HG02884 (cell line): Measurements from ENCODE around the gene IL20.

ENCODE experiments used
- ATAC-seq: cut with Tn5 transposase; IDR thresholded peaks from one replicate; pipeline ENCODE4 v1.9.1; 2021; ENCODE audit warnings: mild to moderate bottlenecking, moderate library complexity; ENCODE audit not compliant: unreplicated experiment

Gene IL20

DNA sequence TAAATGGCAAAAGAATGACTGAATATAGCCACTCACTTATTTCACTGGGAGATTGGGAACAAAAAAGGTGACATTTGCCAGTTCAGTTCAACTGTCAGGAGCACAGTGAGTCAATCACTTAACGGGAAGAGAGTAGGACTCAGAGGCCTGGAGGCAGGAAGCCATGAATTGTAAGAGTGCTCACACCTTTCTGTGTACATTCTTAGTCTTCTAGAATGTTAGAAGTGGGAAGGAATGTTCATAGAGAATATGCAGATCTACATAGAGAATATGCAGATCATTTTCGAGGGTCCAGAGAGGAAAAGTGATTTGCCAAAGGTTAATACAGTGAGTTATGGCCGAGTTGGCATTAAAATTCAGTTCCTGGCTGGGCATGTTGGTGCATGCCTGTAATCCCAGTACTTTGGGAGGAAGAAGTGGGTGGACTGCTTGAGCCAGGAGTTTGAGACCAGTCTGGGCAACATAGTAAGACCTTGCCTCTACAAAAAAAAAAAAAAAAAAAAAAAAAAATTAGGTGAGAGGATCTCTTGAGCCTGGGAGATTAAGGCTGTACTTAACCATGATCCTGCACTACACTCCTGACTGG is 8.3 kb downstream of the IL20 start:
- ATAC-seq = no peak

DNA sequence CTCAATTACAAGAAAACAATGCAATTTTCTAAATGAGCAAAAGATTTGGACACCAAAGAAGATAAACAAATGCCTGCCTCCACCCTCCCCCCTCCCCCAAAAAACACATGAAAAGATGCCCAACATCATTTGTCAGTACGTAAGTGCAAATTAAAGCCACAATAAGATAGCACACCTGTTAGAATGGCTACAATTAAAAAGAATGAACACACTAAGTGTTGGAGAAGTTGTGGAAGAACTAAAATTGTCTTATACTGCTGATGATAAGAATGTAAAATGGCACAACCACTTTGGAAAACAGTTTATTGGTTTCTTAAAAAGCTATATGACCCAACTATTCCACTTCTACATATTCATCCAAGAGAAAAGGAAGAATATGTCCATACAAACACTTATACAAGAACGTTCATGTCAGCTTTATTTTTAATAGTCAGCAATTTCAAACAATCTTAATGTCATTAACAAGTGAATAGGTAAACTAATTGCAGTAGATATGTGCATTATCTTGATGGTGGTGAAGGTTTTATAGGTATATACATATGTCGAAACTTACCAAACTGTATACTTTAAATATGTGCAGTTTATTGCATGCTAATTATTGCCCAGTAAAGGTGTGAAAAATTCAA is 10.4 kb downstream of the IL20 start:
- ATAC-seq = no peak

DNA sequence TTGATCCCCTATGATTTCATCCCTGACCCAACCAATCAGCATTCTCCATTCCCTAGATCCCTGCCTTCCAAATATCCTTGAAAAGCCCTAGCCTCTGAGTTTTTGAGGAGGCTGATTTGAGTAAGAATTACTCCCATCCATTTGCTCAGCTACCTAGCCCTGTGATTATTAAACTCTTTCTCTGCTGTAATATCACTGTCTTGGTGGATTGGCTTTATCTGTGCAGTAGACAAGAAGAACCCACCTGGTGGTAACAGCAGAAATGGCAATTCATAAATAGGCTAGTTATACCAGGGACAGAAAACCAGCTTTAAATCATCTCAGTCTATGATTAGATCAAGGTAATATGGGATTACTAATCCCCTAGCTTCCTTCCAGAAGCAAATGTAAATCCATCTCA is 13.0 kb downstream of the IL20 start:
- no peak for ATAC-seq

DNA sequence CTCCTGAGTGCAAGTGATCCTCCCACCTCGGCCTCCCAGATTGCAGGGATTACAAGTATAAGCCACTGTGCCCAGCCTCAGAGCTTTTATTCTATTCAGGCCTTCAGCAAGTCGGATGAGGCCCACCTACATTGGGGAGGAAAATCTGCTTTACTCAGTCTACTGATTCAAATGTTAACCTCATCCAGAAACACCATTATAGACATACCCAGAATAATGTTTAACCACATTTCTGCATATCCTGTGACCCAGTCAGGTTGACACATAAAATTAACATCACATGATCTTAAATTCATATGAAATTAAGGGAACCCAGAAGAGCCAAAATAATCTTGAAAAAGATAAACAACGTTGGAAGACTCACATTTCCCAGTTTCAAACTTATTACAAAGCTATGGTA is 14.9 kb downstream of the IL20 start:
- ATAC-seq = no peak

DNA sequence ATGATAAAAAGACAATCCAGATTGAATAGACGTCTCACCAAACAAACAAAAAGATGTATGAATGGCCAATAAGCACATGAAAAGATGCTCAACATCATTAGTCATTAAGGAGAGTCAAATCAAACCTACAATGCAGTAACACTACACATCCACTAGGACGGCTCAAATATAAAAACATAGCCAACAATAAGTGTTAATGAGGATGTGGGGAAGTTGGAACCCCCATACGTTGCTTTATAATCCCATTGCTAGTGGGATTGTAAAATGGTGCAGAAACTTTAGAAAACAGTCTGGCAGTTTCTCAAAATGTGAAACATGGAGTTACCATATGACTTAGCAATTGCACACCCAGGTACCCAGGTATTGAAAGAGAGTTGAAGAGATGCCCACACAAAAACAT is 17.1 kb downstream of the IL20 start:
- ATAC-seq = no peak

DNA sequence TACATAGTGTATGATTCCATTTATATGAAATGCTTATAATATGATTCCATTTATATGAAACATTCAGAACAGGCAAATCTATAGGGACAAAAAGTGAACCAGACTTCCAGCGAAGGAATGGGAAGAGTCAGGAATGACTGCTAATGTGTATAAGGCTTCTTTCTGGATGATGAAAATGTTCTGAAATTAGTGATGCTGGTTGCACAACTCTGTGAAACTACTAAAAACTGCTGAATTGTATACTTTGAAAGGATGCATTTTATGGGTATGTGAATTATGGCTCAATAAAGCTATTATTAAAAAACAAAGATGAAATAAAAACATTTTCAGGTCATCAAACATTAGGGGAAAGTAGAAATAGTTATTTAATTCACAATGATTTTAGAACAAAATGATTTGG is 17.7 kb downstream of the IL20 start:
- no peak for ATAC-seq

DNA sequence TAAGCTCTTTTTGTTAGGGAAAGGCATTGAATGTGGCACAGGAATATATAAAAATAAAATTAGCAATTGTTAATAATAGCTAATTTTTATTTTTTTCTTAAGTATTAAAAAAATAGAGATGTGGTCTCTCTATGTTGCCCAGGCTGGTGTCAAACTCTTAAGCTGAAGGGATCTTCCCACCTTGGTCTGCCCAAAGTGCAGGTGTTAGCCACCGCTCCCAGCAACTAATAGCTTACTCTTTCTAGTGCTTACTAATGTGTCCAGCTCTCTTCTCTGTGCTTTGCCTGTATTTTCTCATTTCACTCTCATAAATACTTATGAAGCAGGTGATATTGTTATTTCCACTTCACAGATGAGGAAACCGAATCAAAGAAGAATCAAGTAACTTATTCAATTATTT is 18.5 kb downstream of the IL20 start:
- no peak for ATAC-seq

DNA sequence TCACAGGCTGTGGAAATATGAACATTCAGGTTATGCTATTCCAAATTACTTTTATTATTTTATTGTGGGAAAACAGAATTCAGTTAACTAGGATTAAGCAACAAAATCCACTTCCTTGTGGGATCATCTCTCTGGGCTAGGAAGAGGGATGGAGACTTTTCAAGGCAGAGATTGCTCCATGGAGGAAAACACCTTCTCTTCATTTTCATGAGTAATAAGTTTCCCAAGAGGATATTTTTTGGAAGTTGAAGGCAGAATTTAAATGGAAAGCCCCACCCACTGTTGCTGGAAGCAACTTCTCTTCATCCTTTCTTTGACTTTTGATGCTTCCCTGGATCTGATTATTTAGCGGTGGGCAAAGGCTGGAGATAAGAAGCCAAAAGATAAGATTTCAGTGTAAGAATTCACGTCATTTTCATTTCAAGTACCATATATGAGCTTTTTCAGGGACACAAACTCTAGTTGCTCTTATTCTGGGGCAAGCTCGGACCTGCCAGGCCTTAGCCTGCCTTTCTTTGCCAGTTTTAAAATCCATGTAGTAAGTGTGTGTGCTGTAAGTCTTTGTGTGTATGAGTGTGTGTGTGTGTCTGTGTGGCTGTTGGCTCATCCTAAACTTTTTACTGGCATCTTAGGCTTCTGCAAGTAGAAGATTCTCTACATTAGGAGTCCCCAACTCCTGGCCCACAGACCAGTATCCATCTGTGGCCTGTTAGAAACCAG is 20.1 kb downstream of the IL20 start:
- ATAC-seq = no peak

DNA sequence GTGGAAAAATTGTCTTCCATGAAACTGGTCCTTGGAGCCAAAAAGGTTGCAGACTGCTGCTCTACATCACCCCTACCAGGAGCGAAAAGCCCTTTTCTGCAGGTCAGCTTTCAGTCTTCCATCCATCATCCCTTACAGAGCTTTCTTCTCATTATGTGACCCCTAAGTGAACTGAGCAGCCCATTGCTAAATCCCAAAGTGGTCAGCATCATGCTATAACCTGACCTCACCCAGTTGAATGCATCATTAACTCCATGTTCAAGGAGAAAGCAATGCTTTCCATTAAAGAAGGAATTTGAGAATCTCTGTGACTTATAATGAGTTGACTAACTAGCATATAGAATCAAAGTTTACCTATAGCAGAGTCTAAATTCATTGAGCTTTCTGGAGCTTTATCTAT is 21.4 kb downstream of the IL20 start:
- no peak for ATAC-seq

DNA sequence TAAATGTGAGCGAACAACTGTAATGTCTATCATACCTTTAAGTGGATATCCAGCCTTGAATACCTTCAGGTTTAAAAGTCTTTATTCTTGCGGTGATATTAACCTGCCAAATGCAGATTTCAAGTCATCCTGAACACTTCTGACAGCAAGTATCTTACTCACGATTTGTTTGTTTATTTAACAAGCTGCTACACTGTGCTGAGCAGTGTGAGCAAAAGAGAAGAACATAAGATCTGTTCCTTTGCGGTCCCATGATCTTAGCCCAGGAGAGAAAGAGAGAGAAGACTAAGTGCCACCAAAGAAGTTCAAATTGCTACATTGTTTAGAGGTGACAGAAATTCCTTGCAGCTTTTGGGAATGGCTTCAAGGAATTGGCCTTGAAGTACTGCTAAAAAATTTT is 22.3 kb downstream of the IL20 start:
- ATAC-seq = no peak

DNA sequence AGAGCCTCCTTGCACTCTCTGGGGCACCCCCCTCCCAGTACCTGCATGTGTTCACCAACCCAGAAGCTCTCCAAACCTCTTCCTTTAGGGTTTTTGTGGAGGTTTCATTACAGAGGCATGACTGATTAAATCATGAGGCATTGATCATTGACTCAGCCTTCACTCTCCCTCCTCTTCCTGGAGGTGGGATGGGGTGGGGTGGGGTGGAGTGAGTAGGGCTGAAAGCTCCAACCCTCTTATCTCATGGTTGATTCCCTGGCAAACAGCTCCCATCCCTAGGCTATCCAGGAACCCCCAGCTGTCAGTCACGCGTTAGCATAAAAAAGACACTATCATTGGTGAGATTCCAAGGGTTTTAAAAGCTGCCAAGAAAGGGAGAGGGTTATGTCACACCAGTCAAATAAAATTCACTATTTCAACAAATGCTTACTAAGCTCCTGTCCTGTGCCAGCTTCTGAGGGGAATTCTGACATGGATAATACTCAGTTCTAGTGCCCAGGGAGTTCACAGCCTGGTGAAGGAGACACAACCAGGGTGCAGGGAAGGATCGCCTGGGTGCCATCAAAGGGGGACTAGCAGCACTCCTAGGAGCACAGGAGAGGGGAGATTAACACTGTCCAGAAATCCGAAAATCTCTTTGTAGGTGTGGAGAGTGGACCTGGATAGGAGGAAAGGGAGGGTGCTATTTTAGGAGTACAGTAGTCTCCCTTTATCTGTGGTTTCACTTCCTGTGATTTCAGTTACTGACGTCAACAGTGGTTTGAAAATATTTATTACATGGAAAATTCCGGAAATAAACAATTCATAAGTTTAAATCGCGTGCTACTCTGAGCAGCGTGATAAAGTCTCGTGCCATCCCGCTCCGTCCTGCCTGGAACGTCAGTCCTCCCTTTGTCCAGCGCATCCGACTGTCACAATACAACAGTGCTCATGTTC is 25.0 kb downstream of the IL20 start:
- ATAC-seq = no peak

DNA sequence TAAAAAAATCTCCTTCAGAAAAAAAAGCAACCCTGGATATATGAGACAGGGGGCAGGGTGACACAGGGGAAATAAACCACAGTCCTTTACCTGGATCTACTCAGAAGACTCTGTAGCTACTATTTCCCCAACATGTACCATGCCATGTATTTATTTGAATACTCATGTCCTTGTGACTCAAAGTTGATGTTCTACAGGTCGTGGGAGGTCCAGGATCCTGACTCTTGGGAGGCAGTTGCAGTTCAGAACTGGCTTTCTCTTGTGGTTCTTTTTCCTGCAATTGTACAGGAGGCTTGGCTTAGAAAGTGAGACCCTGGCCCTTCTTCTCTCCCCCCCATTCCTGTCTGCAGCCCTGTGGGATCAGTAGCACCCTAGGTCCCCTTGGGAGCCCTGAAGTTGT is 26.0 kb downstream of the IL20 start:
- no peak for ATAC-seq

DNA sequence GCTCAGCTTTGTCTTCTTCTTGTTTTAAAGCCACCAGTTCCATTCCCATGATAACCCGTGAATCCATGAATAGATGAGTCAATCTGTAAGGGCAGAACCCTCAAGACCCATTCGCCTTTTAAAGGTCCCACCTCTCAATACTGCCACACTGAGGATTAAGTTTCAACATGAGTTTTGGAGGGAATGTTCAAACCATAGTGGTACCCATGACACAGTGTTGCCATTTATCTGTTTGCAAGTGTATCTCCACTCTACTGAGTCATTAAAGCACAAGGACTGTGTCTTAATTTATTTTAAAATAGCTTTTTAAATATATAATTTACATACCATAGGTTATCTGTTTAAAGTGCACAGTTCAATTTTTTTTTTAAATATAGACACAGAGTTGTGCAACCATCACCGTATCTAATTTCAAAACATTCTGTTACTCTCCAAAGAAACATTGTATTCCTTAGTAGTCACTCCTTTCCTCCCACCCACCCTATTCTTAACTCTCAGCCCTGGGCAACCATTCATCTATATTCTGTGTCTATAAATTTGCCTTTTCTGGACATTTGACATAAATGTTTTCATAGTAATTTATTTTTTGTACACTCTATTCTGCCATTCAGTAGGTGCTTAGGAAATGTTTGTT is 27.0 kb downstream of the IL20 start:
- ATAC-seq = no peak

DNA sequence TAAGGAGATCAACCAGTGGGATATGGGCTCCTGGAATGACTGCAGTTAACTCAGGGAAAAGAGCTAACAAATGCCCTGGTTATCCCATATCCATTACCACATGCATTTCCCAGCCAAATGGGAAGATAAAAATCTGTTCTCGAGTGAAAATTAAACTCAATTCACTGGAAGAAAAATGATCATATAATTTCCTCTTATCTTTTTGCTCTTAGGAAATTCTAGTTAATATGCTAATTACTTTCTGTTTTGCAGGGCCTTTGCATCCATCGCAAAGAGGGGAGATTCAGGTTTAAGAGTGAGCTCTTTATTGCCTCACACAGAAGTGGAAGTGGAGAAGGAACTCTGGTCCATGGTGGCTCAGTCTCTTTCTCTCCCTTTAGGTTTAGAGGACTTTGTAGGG is 28.0 kb downstream of the IL20 start:
- ATAC-seq = no peak

DNA sequence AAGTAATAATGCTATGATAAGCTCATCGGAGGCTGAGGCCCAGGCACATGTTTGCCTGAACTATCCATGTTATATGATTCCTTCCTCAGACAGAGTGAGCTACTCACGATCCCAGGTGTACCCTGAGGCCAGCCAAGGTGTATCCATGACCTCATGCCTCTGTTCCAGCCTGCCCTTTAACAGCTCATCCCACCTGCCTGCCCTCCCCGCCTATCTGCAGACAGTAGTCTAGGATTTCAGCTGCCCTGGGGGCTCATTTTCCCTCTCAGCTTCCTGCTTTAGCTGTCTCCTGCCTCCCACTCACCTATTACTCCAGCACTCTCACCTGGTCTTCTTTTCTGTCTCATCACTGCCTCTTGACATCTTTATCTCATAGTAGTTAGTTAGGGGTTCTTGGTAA is 29.9 kb downstream of the IL20 start:
- no peak for ATAC-seq

DNA sequence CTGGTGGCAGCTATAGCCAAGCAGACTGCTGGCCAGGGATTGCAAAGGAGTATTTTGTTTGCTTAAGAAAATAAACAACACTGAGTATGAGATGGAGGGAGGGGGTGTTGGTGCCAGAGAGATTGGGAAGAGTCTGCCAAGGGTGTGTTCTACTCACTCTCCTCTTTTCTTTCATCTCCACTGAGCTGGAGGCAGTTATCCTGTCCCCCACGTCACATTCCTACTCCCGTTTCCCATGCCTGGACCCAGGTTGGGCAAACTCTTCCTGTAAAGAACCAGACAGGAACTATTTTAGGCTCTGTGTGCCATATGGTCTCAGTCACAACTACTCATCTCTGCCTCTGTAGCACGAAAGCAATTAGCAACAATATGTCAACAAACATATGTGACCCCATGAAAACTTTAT is 30.4 kb downstream of the IL20 start:
- ATAC-seq = no peak

DNA sequence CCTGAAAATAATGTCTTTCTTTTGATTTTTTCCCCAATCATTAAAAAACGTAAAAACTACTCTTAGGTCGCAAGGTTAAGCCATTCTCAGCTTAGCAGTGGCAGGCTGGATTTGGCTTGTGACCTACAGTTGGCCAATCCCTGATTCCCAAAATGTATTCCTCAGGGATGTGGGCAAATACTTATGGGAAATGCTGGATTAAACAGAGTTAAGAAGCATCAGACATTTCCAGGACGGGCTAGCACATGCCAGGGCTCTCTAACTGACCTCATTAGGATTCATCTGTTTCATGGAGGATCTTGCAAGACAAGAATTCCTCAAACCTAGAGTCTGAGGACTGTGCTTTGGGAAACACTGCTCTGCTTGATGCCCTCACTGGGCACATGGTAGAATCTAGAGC is 30.8 kb downstream of the IL20 start:
- ATAC-seq = no peak

DNA sequence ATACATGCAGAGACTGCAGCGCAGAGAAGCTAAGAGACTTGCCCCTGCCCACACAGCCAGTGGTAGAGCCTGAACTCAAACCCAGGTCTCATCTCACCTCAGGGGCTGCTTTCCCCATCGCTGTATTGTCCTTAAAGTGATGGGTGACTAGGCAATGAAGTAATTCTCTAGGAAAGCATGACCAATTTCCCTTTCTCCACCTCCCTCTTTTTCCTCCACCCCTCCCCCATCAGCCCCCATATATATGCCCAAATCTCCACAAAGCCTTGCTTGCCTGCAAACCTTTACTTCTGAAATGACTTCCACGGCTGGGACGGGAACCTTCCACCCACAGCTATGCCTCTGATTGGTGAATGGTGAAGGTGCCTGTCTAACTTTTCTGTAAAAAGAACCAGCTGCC is 31.8 kb downstream of the IL20 start, which contains the start of gene IL24:
Gene IL24 (plus strand): TSS at position 269 of the 400 bp plus-strand sequence. CDS start 390 bp downstream, outside the sequence.
- no peak for ATAC-seq

DNA sequence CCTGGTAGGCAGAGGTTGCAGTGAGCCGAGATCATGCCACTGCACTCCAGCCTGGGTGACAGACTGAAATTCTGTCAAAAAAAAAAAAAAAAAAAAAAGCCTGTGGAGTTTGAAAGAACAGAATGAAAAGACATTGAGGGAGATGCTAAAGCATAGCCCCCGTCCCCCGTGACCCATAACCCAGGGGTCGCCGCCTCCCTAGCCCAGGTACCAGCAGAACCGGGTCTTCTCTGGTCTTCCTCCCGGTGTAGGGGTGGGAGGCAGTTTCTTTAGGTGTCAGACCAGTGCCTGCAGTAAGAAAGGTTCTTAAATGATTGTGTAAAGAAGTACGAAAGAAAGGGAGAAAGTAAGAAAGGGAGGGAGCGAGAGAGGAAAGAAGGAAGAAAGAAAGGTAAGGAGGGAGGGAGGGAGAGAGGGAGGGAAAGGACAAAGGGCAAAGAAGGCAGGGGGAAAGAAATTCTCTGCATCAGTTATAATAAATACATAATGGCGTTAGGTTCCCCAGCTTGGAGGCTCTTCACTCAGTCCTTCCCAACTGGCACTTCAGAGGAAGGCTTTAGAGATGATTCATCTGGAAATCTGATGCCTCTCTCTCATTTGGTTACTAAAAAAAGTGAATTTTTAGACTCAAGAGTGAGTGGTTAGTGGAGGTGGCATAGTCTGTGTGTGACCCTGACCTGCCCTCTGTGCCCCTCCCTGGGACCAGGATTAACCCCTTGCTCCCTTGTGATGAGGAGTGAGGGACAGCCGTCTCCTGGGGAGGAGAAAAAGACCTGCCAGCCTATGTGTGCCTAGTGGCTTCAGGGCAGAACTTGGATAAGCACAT is 32.9 kb downstream of the IL20 start:
- no peak for ATAC-seq

DNA sequence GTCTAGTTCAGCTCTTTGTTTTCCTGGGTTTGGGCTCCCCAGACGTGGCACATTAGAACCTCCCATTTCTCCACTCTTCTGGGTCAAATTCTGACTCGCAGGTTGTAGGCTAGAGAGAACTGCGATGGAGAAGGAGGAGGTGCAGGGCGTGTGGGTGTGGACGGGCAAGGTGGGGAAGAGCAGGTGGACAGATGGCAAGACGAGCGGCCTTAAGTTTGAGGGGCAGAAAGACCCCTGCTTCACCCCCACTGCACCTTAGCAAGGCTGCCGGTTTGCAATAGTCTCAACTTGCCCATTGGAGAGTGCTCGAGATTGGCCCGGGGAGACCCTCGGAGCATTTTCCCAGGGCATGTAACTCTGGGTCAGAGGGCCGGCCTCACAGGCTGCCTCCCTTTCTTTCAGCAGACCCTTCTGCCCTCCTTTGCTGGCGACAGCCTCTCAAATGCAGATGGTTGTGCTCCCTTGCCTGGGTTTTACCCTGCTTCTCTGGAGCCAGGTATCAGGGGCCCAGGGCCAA is 33.5 kb downstream of the IL20 start:
- no peak for ATAC-seq
